Activated T-cell treated with anti-CD3 and anti-CD28 coated beads, Interleukin-2, amount 50 U/mL, for 48 hours (primary cell): ENCODE results near the gene RFX7.

Experiments used
- DNase-seq, 2 experiments: peaks; one replicate each; pipeline ENCODE4 v3.0.0-alpha.2; 2020

The RFX7 gene

DNA sequence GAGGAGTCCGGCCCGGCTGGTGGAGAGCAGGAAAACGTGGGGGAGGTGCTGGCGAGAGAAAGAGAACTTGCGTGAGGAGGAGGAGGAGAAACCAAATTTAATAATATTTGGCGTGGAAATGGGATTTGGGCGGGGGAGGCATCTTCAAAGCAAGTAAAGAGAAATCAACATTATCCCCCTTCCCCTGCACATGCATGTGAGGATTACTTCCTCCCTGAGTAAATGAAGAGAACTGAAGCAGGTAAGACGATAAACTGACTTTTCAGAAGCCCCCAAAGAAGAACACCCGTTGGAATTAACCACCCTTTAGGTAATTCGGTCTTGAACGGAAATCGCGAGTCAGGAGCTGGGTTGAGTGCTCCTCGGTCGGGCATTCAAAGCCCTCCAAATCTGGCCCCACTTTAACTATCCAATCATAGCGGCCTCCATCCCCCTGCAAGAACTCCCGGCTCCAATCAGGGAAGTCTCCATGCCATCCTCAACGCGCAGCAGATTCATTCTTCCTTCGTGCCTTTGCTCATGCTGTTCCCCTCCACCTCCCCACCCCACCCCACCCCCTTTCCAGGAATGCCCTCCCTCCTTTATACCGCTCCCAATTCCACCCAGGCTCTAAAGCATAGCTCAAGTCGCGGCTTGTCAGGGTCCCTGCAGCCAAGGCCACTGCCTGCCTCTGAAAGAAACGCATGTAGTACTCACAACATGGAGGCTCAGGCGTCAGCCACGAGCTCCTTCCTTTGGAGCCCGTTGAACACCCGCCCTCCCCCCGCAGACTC is 545 bp upstream of the RFX7 start:
- DNase-seq = peak; percentile 56 to 62

DNA sequence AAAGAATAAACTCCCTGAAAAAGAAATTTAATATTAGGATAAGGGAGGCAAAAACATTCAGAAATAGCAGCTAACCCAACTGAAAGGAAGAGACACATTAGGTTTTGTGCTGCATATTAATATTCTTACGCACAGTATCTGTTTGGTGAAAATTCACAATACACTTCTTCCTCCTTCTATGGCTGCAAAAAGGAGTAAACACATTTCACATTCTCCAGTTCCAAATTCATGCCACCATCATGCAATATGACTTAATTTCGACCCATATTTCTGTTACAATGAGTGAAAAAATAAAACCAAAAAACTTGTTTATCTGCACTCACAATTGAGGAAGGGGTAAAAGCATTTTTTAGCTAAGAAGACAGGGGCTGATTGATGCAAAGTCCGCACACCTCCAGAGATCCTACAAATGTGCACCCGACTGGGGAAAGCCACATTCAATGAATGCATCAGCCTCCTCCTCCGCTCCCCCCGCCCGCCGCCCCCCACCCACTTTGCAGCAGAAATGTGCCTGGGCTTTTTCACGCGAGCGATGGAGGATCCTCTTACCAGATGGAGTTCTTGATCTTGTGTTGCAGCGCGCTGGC is 1.0 kb downstream of the RFX7 start:
- DNase-seq = no peak

- DNase-seq = no peak
These were observed 2.1 kb downstream of the RFX7 start for GRCh38 chr15:56241374-56242105.

DNA sequence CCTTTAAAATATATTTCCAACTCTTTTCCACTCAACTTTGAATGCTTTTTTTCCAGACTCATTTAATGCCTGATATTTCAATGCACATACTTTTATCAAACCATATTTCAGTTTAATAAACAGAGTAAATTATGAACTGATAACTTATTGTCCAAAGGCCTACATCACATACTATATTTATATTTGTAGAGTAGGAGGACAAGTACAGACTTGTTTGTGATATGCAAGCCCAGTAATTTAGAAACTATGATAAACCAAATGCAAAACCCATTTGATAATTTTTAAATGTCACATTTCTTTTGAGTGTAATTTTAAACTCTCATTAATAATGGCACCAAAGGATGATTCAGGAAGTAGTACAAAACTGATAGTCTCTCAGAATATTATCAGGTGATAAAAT is 3.3 kb downstream of the RFX7 start:
- no peak for DNase-seq

DNA sequence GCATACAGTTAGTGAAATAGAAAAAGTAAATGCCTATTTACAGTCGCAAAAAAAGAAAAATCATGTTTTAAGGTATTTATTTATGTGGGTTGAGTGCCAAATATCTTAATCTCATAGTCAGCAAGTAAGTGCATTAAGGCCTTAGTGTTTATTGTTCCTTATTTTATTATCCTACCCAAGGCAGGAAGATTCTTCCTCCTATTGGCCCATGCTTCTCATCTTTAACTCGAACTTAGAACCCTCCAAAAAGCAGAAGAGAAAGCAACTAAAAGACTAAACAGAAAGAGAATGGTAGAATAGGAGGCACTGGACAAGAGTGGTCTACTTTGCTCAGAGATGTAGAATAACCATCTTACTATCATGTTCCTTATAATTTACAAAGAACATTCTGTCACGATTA is 7.5 kb downstream of the RFX7 start:
- no peak for DNase-seq

DNA sequence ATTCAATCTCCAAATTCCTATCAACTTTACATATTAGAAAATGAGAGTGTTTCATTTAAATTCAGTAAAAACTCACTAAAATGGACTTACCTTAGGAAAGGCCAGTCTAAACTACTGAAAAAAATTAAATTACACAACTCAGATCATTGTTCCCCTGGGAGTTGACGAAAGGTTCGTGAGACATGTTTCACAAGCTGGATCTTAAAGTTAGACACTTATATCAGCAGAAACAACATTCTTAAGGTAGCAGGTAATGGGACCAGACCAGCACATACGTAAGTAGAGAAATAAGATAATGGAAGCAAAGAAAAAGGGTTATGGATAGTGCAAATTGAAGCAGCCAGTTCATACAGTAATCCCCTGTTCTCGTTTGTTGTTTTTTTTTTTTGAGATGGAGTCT is 8.9 kb downstream of the RFX7 start:
- DNase-seq = no peak

GRCh38 chr15:56233549-56233948 is 10.1 kb downstream of the RFX7 start:
- no peak for DNase-seq

- no peak for DNase-seq
These were observed 11.6 kb downstream of the RFX7 start for GRCh38 chr15:56232058-56232457.

GRCh38 chr15:56228854-56229253 is 14.8 kb downstream of the RFX7 start:
- DNase-seq = no peak

GRCh38 chr15:56228352-56228751 is 15.3 kb downstream of the RFX7 start:
- no peak for DNase-seq

DNA sequence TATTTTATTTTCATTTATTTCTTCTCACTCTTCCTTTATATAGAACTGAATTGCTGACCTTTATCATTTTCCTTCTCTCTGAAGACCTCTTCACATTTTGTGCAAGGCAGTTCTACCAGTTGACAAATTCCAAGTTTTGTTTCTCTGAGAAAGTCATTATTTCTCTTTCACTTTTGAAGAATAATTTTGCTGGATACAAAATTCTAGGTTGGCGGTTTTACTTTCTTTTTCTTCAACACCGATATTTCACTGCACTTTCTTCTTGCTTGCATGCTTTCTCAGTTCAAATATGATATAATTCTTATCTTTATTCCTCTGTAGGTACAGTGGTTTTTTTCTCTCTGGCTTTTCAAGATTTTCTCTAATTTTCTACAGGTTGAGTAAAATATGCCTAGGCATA is 15.9 kb downstream of the RFX7 start:
- no peak for DNase-seq

- DNase-seq = no peak
These were observed 16.4 kb downstream of the RFX7 start for GRCh38 chr15:56227306-56227705.

DNA sequence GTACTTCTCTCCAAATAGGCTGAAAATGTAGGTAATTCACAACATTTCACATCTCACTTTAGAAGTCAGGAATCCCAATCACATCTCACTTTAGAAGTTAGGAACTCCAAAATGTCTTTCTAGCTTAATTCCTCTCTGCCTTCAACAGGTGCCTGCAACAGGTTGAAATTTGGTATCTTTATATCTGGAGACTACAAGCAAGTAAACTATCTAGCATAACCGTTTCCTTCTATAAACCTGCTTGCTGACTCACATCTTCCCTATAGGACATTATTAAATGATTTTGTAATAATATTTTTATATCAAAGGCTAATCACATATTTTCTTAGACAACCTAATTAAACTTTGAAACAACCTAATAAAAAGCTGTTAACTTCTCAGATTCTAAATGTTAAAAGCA is 18.2 kb downstream of the RFX7 start:
- DNase-seq = no peak

DNA sequence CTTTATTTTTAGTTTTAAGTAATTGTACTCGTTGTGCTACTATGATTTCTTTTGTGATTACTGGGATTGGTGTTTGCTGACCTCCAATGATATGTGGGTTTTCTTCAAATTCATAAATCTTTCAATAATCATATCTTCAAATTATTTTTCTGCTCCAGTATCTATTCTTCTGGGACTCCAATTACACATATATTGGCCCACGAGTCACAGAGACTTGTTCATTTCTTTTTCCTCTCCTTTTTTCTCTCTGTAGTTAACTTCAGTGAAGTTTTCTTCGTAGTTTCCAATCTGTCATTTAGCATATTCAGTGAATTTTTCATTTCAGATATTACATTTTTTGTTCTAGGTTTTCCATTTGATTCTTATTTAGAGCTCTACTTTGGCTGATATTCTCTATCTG is 21.4 kb downstream of the RFX7 start:
- DNase-seq = no peak

DNA sequence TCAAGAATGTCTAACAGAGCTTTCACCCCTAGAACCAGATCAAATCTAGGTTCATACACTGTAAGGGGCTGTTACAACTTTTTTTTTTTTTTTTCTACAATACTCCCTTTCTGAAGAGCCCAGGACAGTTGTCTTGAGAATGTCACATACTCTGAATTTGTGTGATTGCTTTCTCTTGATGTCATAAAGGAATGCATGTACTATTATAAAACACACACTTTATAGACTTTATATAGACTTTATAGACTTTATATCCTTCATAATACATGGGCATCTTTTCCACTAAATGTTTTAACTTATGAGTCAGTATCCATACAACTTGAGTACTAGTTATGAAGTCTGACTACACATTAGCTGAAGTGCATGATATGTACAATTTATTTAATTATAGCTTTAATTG is 26.3 kb downstream of the RFX7 start:
- DNase-seq = no peak

DNA sequence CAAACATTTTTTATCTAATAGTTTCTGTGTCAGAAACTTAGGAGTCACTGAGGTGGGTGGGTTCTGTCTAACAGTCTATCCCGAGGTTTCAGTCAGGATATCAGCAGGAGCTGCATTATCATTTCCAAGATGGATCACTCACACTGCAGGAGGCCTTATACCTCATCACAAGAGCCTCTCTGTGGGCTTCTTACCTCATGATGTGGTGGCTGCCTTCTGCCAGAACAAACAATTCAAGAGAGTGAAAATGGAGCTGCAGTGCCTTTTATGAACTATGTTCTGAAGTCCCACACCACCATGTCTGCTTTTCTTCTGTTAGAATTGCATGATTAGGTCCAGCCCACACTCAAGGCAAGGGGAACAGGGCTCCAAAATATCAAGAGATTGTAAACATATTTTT is 27.9 kb downstream of the RFX7 start:
- no peak for DNase-seq

GRCh38 chr15:56211960-56212550 is 31.6 kb downstream of the RFX7 start:
- no peak for DNase-seq

DNA sequence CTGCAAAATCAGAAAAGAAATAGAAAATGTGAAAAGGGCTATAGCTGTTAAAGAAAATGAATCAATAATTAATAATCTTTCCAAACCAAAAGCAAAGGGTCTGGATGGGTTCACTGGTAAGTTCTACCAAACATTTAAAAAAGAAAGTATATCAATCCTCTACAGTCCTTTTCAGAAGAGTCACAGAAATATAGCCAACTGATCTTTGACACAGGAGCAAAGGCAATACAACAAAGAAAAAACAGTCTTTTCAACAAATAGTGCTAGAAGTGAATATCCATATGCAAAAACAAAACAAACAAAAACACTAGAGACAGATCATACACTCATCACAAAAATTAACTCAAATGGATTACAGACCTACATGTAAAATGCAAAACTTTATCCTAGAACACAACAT is 32.6 kb downstream of the RFX7 start:
- DNase-seq = no peak

GRCh38 chr15:56208641-56209155 is 35.0 kb downstream of the RFX7 start:
- DNase-seq = no peak

DNA sequence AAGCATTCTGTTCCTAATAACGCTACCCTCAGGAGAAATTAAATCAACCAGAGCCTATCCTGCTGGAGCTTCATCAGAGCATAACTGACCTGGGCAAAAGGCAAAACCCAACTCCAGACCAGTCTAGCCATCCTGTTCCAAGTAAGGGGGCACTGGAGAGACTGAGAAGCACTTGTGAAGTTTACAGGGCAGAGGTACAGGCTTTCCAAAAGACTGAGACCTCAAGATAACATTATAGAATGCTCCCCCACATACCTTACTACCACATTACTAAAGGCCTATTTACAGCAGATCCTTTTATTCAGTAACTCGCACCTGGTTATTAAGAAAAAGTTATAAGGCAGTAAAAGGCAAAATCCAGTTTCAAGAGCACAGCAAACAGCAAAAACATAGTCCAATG is 35.5 kb downstream of the RFX7 start:
- no peak for DNase-seq

GRCh38 chr15:56207711-56208110 is 36.0 kb downstream of the RFX7 start:
- no peak for DNase-seq

GRCh38 chr15:56207092-56207491 is 36.6 kb downstream of the RFX7 start:
- no peak for DNase-seq

- no peak for DNase-seq
These were observed 38.4 kb downstream of the RFX7 start for GRCh38 chr15:56205061-56205876.
